ENCODE results near the gene GRIN2B.

GRIN2B gene

DNA sequence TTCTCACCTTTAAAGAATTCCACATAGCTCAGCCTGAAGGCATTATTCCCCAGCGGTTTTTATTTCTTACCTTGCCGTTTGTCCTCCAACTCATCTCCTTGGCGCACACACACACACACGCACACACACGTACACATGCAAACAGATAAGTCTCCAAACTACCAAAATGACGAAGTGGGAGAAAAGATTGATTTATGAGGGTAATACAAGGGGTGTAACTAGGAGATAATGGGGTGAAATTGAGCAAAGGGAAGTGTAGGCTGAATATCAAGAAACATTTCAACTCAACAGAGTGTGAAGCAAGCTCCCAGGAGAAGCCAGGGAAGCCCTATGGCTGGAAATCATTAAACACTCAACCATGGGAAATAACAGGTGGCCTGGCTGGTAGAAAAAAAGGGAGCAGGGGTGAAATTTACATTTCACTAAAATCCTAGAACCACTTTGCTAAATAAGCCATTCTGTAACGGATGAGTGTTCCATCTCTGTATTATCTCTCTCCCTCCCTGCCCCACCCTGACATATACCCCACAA is 41.0 kb downstream of the GRIN2B start:
- DNase-seq, result no peak
- intact Hi-C loops (cut with DNase I; ENCODE audit: low total_unique reads), result no loop called here

DNA sequence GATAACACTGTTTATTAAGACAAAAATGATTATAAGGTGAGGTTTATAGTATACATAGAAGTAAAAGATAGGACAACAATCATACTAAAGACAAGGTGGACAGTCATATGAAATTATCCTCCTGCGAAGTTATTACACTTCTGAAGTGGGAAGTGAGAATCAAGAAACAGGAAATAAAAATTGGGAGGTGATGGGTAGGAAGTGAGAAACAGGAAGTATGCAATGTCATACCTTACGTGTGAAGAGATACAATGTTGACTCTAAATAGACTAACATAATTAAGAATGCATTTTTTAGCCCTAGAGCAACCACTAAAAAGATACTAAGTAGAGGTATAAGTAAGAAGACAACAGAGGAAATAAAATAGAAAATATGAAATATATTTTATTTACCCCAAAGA is 43.7 kb downstream of the GRIN2B start:
- DNase-seq, result no peak
- Histone ChIP-seq H3K27me3 (no peaks in the 10 kb centered on the region), H3K36me3 (no peaks in the 10 kb centered on the region), H3K4me1 (no peaks in the 10 kb centered on the region), H3K4me3 (no peak overlapping the region), H3K27ac (no peak overlapping the region), H3K9me3 (no peaks in the 10 kb centered on the region)
- intact Hi-C loops (cut with DNase I; ENCODE audit: low total_unique reads), result no loop called here
- TF ChIP-seq, protein P1, sequence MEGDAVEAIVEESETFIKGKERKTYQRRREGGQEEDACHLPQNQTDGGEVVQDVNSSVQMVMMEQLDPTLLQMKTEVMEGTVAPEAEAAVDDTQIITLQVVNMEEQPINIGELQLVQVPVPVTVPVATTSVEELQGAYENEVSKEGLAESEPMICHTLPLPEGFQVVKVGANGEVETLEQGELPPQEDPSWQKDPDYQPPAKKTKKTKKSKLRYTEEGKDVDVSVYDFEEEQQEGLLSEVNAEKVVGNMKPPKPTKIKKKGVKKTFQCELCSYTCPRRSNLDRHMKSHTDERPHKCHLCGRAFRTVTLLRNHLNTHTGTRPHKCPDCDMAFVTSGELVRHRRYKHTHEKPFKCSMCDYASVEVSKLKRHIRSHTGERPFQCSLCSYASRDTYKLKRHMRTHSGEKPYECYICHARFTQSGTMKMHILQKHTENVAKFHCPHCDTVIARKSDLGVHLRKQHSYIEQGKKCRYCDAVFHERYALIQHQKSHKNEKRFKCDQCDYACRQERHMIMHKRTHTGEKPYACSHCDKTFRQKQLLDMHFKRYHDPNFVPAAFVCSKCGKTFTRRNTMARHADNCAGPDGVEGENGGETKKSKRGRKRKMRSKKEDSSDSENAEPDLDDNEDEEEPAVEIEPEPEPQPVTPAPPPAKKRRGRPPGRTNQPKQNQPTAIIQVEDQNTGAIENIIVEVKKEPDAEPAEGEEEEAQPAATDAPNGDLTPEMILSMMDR (IDR thresholded peaks at IDR 0.05), result no peak

More for the DNA sequence above, 41.0 kb downstream of the GRIN2B start:
- no peak overlapping the region for H3K4me3 ChIP-seq
- TF ChIP-seq, protein P1 (IDR thresholded peaks at IDR 0.05), result no peak
- no peaks in the 10 kb centered on the region for H3K4me1 ChIP-seq
- no peaks in the 10 kb centered on the region for H3K9me3 ChIP-seq
- no peaks in the 10 kb centered on the region for H3K27me3 ChIP-seq
- no peaks in the 10 kb centered on the region for H3K36me3 ChIP-seq
- H3K27ac ChIP-seq, result no peak overlapping the region

DNA sequence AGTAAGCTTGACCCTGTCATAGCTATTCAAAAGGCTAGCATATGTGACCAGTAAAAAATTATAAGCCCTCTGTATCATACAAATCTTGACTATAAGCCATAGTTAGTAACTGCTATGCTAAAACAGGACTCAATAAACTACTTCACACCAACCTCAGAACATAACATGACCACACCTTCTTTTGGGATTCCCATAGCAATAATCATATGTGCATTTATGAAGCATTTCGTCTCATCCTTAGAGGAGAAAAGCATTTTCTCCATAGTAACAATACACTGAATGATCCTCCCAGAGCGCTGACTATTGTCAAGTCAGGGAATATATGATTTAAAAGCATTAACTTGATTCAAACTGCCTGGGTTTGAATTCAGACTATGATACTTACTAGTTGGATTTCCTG is 46.2 kb downstream of the GRIN2B start:
- Histone ChIP-seq H3K27me3 (no peaks in the 10 kb centered on the region), H3K9me3 (no peaks in the 10 kb centered on the region), H3K27ac (no peak overlapping the region), H3K4me3 (no peak overlapping the region), H3K4me1 (no peaks in the 10 kb centered on the region), H3K36me3 (no peaks in the 10 kb centered on the region)
- TF ChIP-seq, protein P1 (IDR thresholded peaks at IDR 0.05), result no peak
- no peak for DNase-seq
- intact Hi-C loops (cut with DNase I; ENCODE audit: low total_unique reads), result no loop called here

Data from tibial artery (tissue), 4 donors.